Calu3 (cell line): ENCODE data around the gene HIPK1. TPM values are rescaled to one million over a fixed set of nuclear protein-coding genes. Genes with fewer than 3 reads are reported as not detected.

Experiments used
- BruUV-seq: library from RNA; stranded (reverse); fragments of 400-500 nt; replicated peaks from 2 replicates; lab custom pipeline; 2021; lab: Mats Ljungman, UMichigan
- CTCF ChIA-PET: fragments of 300-600 bp; sonication (Branson Sonifier 250); formaldehyde crosslinking; loops from one replicate; lab custom pipeline; 2022; ENCODE audit warnings: antibody characterized with exemption; lab: Charles Lee
- DNase-seq: peaks from one replicate; pipeline ENCODE4 v3.0.0; 2022
- H3K27ac Mint-ChIP-seq: one replicate; pipeline ENCODE4 v1.8.0; 2022; ENCODE audit warnings: mixed read lengths; ENCODE audit not compliant: unreplicated experiment
- H3K27me3 Mint-ChIP-seq: one replicate; pipeline ENCODE4 v1.8.0; 2022; ENCODE audit warnings: mixed read lengths; ENCODE audit not compliant: unreplicated experiment
- H3K36me3 Mint-ChIP-seq: one replicate; pipeline ENCODE4 v1.8.0; 2022; ENCODE audit warnings: mild to moderate bottlenecking, moderate library complexity, mixed read lengths; ENCODE audit not compliant: insufficient read depth, unreplicated experiment
- H3K4me1 Mint-ChIP-seq: one replicate; pipeline ENCODE4 v1.8.0; 2022; ENCODE audit warnings: mild to moderate bottlenecking, low read depth, mixed read lengths; ENCODE audit not compliant: unreplicated experiment
- H3K4me3 Mint-ChIP-seq: one replicate; pipeline ENCODE4 v1.8.0; 2022; ENCODE audit warnings: mild to moderate bottlenecking, low read depth, moderate library complexity, mixed read lengths; ENCODE audit not compliant: unreplicated experiment
- H3K9me3 Mint-ChIP-seq: one replicate; pipeline ENCODE4 v1.8.0; 2022; ENCODE audit warnings: low read depth, mixed read lengths; ENCODE audit not compliant: unreplicated experiment
- CTCF ChIP-seq: fragments of 200-600 bp; IDR thresholded peaks from one replicate; pipeline ENCODE4 v1.8.0; 2022; ENCODE audit warnings: antibody characterized with exemption; ENCODE audit not compliant: unreplicated experiment
- intact Hi-C: fragments of 100-400 bp; cut with micrococcal nuclease; formaldehyde crosslinking; loops from one replicate; pipeline ENCODE4 v1.10.0; 2022; ENCODE audit not compliant: unreplicated experiment
- total RNA-seq: library from RNA; stranded (reverse); gene quantifications from 2 replicates; pipeline ENCODE4 v1.2.3, GENCODE V29; 2022

The HIPK1 gene
- total RNA-seq, 1 experiment from 2014 or later = 42.7 TPM

- Mint-ChIP-seq H3K36me3 (peaks cover 4% of the 10 kb centered on the region), H3K27me3 (no peaks in the 10 kb centered on the region), H3K27ac (no peak overlapping the region), H3K4me3 (no peak overlapping the region), H3K9me3 (no peaks in the 10 kb centered on the region), H3K4me1 (peaks cover 7% of the 10 kb centered on the region)
- intact Hi-C loops = no loop called here
- CTCF ChIA-PET = interaction anchor here (0.6 kb wide), 1 partner anchor 111 kb away, joined by 4 read pairs; no protein-coding TSS in a partner anchor
- no TSS peak for BruUV-seq
- DNase-seq = no peak
- TF ChIP-seq CTCF = no peak
These were observed 21.8 kb downstream of the HIPK1 start for GRCh38 chr1:113950908-113951307.

- no peak overlapping the region for H3K4me3 Mint-ChIP-seq
- DNase-seq = no peak
- H3K27ac Mint-ChIP-seq = no peak overlapping the region
- peaks cover 7% of the 10 kb centered on the region for H3K4me1 Mint-ChIP-seq
- H3K27me3 Mint-ChIP-seq = no peaks in the 10 kb centered on the region
- H3K36me3 Mint-ChIP-seq = peaks cover 4% of the 10 kb centered on the region
- CTCF ChIA-PET = interaction anchor here (0.7 kb wide), 1 partner anchor 400 kb away, joined by 3 read pairs; no protein-coding TSS in a partner anchor
- intact Hi-C loops = no loop called here
- no peak for TF ChIP-seq CTCF
- BruUV-seq = no TSS peak
- no peaks in the 10 kb centered on the region for H3K9me3 Mint-ChIP-seq
These were observed 22.6 kb downstream of the HIPK1 start for GRCh38 chr1:113951719-113952118.

GRCh38 chr1:113957984-113958383 is 28.9 kb downstream of the HIPK1 start:
- Mint-ChIP-seq H3K27ac (no peak overlapping the region), H3K27me3 (no peaks in the 10 kb centered on the region), H3K9me3 (no peaks in the 10 kb centered on the region), H3K36me3 (peaks cover 4% of the 10 kb centered on the region), H3K4me3 (no peak overlapping the region), H3K4me1 (no peaks in the 10 kb centered on the region)
- intact Hi-C loops = no loop called here
- TF ChIP-seq CTCF = no peak
- no TSS peak for BruUV-seq
- CTCF ChIA-PET = no interaction called here
- no peak for DNase-seq

GRCh38 chr1:113958691-113959090 is 29.6 kb downstream of the HIPK1 start:
- no peak for DNase-seq
- Mint-ChIP-seq H3K36me3 (peaks cover 7% of the 10 kb centered on the region), H3K4me3 (no peak overlapping the region), H3K27me3 (no peaks in the 10 kb centered on the region), H3K4me1 (no peaks in the 10 kb centered on the region), H3K9me3 (no peaks in the 10 kb centered on the region), H3K27ac (no peak overlapping the region)
- intact Hi-C loops = no loop called here
- CTCF ChIA-PET = no interaction called here
- TF ChIP-seq CTCF = no peak
- BruUV-seq = no TSS peak
